Astrocyte (in vitro differentiated cells and primary cell): ENCODE results near the gene CSF2. TPM values are rescaled to one million over a fixed set of nuclear protein-coding genes. Genes with fewer than 3 reads are reported as not detected.

ENCODE experiments used
- DNase-seq: peaks from one replicate; pipeline ENCODE4 v3.0.0-alpha.2; 2010; ENCODE audit warnings: low read depth
- FAIRE-seq: peaks from 2 replicates; lab custom pipeline; 2011; peaks lifted over from hg19 to GRCh38; lab: Jason Lieb, UNC
- H2AFZ ChIP-seq: 2 replicates; pipeline ENCODE4 v1.6.0; 2012; ENCODE audit warnings: low read depth, low read length, inconsistent platforms
- H3K27ac ChIP-seq: 2 replicates; pipeline ENCODE4 v1.5.1; 2011; ENCODE audit warnings: low read depth, low read length, inconsistent platforms
- H3K27me3 ChIP-seq: 2 replicates; pipeline ENCODE4 v1.6.0; 2011; ENCODE audit warnings: low read length, inconsistent platforms; ENCODE audit not compliant: insufficient read depth
- H3K36me3 ChIP-seq: 2 replicates; pipeline ENCODE4 v1.5.1; 2011; ENCODE audit warnings: low read length, inconsistent platforms; ENCODE audit not compliant: insufficient read depth
- H3K4me1 ChIP-seq: 2 replicates; pipeline ENCODE4 v1.5.1; 2011; ENCODE audit warnings: low read length, inconsistent platforms; ENCODE audit not compliant: insufficient read depth
- H3K4me2 ChIP-seq: 2 replicates; pipeline ENCODE4 v1.6.0; 2012; ENCODE audit warnings: low read length, inconsistent platforms
- H3K4me3 ChIP-seq: 2 replicates; pipeline ENCODE4 v1.5.1; 2011; ENCODE audit warnings: low read depth, mild to moderate bottlenecking, low read length, inconsistent platforms; ENCODE audit not compliant: insufficient read depth
- H3K79me2 ChIP-seq: 2 replicates; pipeline ENCODE4 v1.6.0; 2012; ENCODE audit warnings: mild to moderate bottlenecking, low read length, inconsistent platforms; ENCODE audit not compliant: insufficient read depth
- H3K9ac ChIP-seq: 2 replicates; pipeline ENCODE4 v1.6.0; 2012; ENCODE audit warnings: mild to moderate bottlenecking, low read length, inconsistent platforms
- H3K9me3 ChIP-seq: 2 replicates; pipeline ENCODE4 v1.5.1; 2012; ENCODE audit warnings: low read depth, mild to moderate bottlenecking, low read length, inconsistent platforms; ENCODE audit not compliant: insufficient read depth
- H4K20me1 ChIP-seq: 2 replicates; pipeline ENCODE4 v1.6.0; 2012; ENCODE audit warnings: low read length, inconsistent platforms; ENCODE audit not compliant: insufficient read depth
- H3K27ac Mint-ChIP-seq: one replicate; pipeline ENCODE4 v1.8.0; 2021; ENCODE audit warnings: mild to moderate bottlenecking, mixed read lengths; ENCODE audit not compliant: unreplicated experiment
- H3K27me3 Mint-ChIP-seq: one replicate; pipeline ENCODE4 v1.8.0; 2021; ENCODE audit warnings: low read depth, mixed read lengths; ENCODE audit not compliant: unreplicated experiment
- H3K36me3 Mint-ChIP-seq: one replicate; pipeline ENCODE4 v1.8.0; 2021; ENCODE audit warnings: low read depth, mixed read lengths; ENCODE audit not compliant: unreplicated experiment
- H3K4me1 Mint-ChIP-seq: one replicate; pipeline ENCODE4 v1.8.0; 2021; ENCODE audit warnings: low read depth, mixed read lengths; ENCODE audit not compliant: unreplicated experiment
- H3K4me3 Mint-ChIP-seq: one replicate; pipeline ENCODE4 v1.8.0; 2021; ENCODE audit warnings: mild to moderate bottlenecking, moderate library complexity, mixed read lengths; ENCODE audit not compliant: unreplicated experiment
- H3K9me3 Mint-ChIP-seq: one replicate; pipeline ENCODE4 v1.8.0; 2021; ENCODE audit warnings: mild to moderate bottlenecking, mixed read lengths; ENCODE audit not compliant: unreplicated experiment
- EZH2 ChIP-seq: IDR thresholded peaks from 2 replicates; pipeline ENCODE4 v1.6.1; 2012; ENCODE audit warnings: mild to moderate bottlenecking, low read length, inconsistent platforms; ENCODE audit not compliant: insufficient read depth
- total RNA-seq: library from RNA; stranded (reverse); gene quantifications from 2 replicates; pipeline ENCODE4 v1.2.1, GENCODE V29; 2021
- TF ChIP-seq, protein P1 (sequence below): IDR thresholded peaks from 2 replicates; pipeline ENCODE4 v1.5.1; 2011; ENCODE audit warnings: low read depth, mild to moderate bottlenecking, inconsistent platforms, low read length, moderate library complexity; ENCODE audit not compliant: insufficient read depth

The CSF2 gene
- total RNA-seq, 1 donor from 2014 or later, result not detected

DNA sequence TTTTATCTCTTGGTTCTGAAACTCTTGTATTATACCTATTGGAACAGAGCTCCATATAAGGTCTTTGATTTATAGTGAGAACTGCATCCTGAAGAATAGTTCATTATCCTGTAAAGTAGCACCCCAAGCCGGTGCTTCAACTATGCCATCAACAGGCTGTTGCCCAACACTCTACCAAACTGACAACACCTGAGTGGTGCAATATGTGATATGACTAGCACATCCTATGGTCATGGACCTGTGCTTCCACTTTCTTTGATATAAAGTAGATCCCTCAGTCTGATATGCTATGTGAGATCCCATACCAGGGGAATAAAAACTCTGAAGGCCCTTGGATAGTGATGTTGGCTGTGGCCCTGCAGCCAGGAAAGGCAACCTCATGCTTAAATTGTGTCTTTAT is 15.8 kb downstream of the CSF2 start:
- H3K27ac Mint-ChIP-seq, result no peak overlapping the region
- DNase-seq (no peak), FAIRE-seq (no peak)
- Histone ChIP-seq H3K27ac (no peak overlapping the region), H3K4me2 (no peak overlapping the region), H3K4me1 (peaks cover 33% of the 10 kb centered on the region), H3K9ac (no peak overlapping the region), H3K27me3 (no peaks in the 10 kb centered on the region), H3K79me2 (no peaks in the 10 kb centered on the region), H3K4me3 (no peak overlapping the region), H2AFZ (no peak overlapping the region), H3K36me3 (no peaks in the 10 kb centered on the region), H4K20me1 (no peaks in the 10 kb centered on the region), H3K9me3 (no peaks in the 10 kb centered on the region)
- no peaks in the 10 kb centered on the region for H3K9me3 Mint-ChIP-seq
- peaks cover 2% of the 10 kb centered on the region for H3K27me3 Mint-ChIP-seq
- TF ChIP-seq, protein P1, sequence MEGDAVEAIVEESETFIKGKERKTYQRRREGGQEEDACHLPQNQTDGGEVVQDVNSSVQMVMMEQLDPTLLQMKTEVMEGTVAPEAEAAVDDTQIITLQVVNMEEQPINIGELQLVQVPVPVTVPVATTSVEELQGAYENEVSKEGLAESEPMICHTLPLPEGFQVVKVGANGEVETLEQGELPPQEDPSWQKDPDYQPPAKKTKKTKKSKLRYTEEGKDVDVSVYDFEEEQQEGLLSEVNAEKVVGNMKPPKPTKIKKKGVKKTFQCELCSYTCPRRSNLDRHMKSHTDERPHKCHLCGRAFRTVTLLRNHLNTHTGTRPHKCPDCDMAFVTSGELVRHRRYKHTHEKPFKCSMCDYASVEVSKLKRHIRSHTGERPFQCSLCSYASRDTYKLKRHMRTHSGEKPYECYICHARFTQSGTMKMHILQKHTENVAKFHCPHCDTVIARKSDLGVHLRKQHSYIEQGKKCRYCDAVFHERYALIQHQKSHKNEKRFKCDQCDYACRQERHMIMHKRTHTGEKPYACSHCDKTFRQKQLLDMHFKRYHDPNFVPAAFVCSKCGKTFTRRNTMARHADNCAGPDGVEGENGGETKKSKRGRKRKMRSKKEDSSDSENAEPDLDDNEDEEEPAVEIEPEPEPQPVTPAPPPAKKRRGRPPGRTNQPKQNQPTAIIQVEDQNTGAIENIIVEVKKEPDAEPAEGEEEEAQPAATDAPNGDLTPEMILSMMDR, result no peak
- TF ChIP-seq EZH2, result no peak
- H3K4me3 Mint-ChIP-seq, result no peak overlapping the region
- H3K36me3 Mint-ChIP-seq, result no peaks in the 10 kb centered on the region
- H3K4me1 Mint-ChIP-seq, result peaks cover 19% of the 10 kb centered on the region

DNA sequence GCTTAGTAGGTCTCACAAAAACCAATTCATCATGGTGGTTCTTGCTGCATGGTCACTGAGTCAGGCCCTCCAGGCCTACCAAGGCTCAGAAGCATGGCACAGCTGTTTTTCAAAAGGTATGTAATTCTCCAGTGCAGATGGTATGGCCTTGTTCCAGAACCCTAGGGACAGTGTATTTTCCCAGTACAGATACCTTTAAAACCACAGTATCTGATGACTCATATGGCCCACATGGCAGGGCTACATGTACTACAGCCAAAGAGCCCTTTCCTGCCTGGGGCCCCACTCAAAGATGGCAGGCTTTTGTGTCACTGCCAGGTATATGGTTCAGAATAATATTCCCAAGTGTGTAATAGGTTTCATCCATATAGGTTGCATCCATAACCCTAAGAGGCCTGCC is 16.5 kb downstream of the CSF2 start:
- H3K4me1 Mint-ChIP-seq, result peaks cover 25% of the 10 kb centered on the region
- Histone ChIP-seq H3K9me3 (no peaks in the 10 kb centered on the region), H3K9ac (no peak overlapping the region), H3K79me2 (no peaks in the 10 kb centered on the region), H3K4me3 (no peak overlapping the region), H2AFZ (no peak overlapping the region), H3K4me2 (no peak overlapping the region), H3K36me3 (no peaks in the 10 kb centered on the region), H3K27ac (no peak overlapping the region), H4K20me1 (no peaks in the 10 kb centered on the region), H3K27me3 (no peaks in the 10 kb centered on the region), H3K4me1 (peaks cover 40% of the 10 kb centered on the region)
- H3K36me3 Mint-ChIP-seq, result no peaks in the 10 kb centered on the region
- TF ChIP-seq, protein P1, result no peak
- no peak for TF ChIP-seq EZH2
- H3K9me3 Mint-ChIP-seq, result no peaks in the 10 kb centered on the region
- no peak for FAIRE-seq
- DNase-seq, result peak; percentile 92
- H3K4me3 Mint-ChIP-seq, result no peak overlapping the region
- no peak overlapping the region for H3K27ac Mint-ChIP-seq
- peaks cover 2% of the 10 kb centered on the region for H3K27me3 Mint-ChIP-seq

DNA sequence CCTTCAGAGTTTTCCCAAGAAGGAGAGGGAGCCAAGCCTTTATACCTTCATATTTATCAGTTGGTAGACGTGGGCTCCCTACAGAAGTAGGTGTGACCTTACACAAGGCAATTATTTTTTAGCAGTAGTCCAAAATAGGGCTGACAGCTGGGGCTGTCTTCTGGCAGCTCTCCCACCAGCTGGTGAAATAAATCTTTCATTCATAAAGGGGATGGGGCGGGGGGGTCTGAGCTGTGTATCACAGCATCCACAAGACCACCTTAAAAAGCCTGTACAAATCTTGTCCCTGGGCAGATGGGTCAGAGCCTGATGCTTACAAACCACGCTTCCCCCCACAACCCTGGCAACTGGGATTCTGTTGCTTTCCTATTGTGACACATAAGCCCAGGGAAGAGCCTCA is 19.7 kb downstream of the CSF2 start:
- no peak overlapping the region for H3K9ac ChIP-seq
- H3K27ac Mint-ChIP-seq, result no peak overlapping the region
- no peaks in the 10 kb centered on the region for H3K79me2 ChIP-seq
- no peaks in the 10 kb centered on the region for H3K27me3 ChIP-seq
- no peaks in the 10 kb centered on the region for H4K20me1 ChIP-seq
- DNase-seq, result no peak
- no peaks in the 10 kb centered on the region for H3K9me3 Mint-ChIP-seq
- no peaks in the 10 kb centered on the region for H3K36me3 ChIP-seq
- peaks cover 21% of the 10 kb centered on the region for H3K4me1 Mint-ChIP-seq
- FAIRE-seq, result no peak
- H3K4me3 Mint-ChIP-seq, result no peak overlapping the region
- H3K36me3 Mint-ChIP-seq, result no peaks in the 10 kb centered on the region
- no peak overlapping the region for H2AFZ ChIP-seq
- TF ChIP-seq, protein P1, result no peak
- TF ChIP-seq EZH2, result no peak
- H3K9me3 ChIP-seq, result no peaks in the 10 kb centered on the region
- no peak overlapping the region for H3K27ac ChIP-seq
- no peak overlapping the region for H3K4me3 ChIP-seq
- peaks cover 5% of the 10 kb centered on the region for H3K27me3 Mint-ChIP-seq
- no peak overlapping the region for H3K4me2 ChIP-seq
- peaks cover 32% of the 10 kb centered on the region for H3K4me1 ChIP-seq
